Upper lobe of left lung (tissue), 6 donors: ENCODE measurements around the gene HSPB7. TPM values are rescaled to one million over a fixed set of nuclear protein-coding genes. Genes with fewer than 3 reads are reported as not detected.
A peak's percentile ranks its signal among the peaks of the same experiment; 100 is the strongest.

Source experiments
- ATAC-seq, 2 donors: fragments of 200-7000 bp; cut with Tn5 transposase; one replicate each; pipeline ENCODE4 v1.9.1; 2022; ENCODE audit warnings: mild to moderate bottlenecking in 2 of 2, moderate library complexity in 2 of 2; ENCODE audit not compliant: low FRiP score in 2 of 2
- DNase-seq, 2 donors: peaks; one replicate each; pipeline ENCODE4 v3.0.0-alpha.2; 2019 to 2020
- H3K27ac ChIP-seq, 4 donors: fragments of 200-600 bp; sonication (generic); one replicate each; pipeline ENCODE4 v1.5.1; 2016 to 2019
- H3K27me3 ChIP-seq, 4 donors: fragments of 200-600 bp; sonication (generic); one replicate each; pipeline ENCODE4 v1.5.1; 2017 to 2019
- H3K36me3 ChIP-seq, 4 donors: fragments of 200-600 bp; sonication (generic); one replicate each; pipeline ENCODE4 v1.5.1; 2016 to 2019
- H3K4me1 ChIP-seq, 4 donors: fragments of 200-600 bp; sonication (generic); one replicate each; pipeline ENCODE4 v1.5.1; 2018 to 2019
- H3K4me3 ChIP-seq, 4 donors: fragments of 200-600 bp; sonication (generic); one replicate each; pipeline ENCODE4 v1.5.1; 2017 to 2019; ENCODE audit warnings: mild to moderate bottlenecking in 2 of 4, moderate library complexity in 1 of 4
- H3K9me3 ChIP-seq, 4 donors: fragments of 200-600 bp; sonication (generic); one replicate each; pipeline ENCODE4 v1.5.1; 2018 to 2019
- CTCF ChIP-seq, 6 experiments: fragments of 450-650 bp in 4 of 6; fragments of 200-600 bp in 2 of 6; sonication (generic) in 2 of 6; IDR thresholded peaks; one replicate each; pipeline ENCODE4 v1.5.1; 2016 to 2019; ENCODE audit warnings: antibody characterized with exemption in 6 of 6
- EP300 ChIP-seq, 4 donors: sonication (generic); formaldehyde crosslinking; IDR thresholded peaks; one replicate each; pipeline ENCODE4 v1.5.1; 2017; ENCODE audit warnings: antibody characterized with exemption in 4 of 4, control low read depth in 2 of 4
- POLR2A ChIP-seq, 4 donors: fragments of 450-650 bp; IDR thresholded peaks; one replicate each; pipeline ENCODE4 v1.5.1; 2016 to 2017; ENCODE audit warnings: antibody characterized with exemption in 4 of 4, mild to moderate bottlenecking in 2 of 4
- POLR2AphosphoS5 ChIP-seq, 2 donors: sonication (generic); formaldehyde crosslinking; IDR thresholded peaks; one replicate each; pipeline ENCODE4 v1.5.1; 2017; ENCODE audit warnings: antibody characterized with exemption in 2 of 2
- WGBS, 2 donors: methylation state at CpG; one replicate each; pipeline ENCODE4 v1.1.5; 2017 to 2018; 5-methylcytosine and 5-hydroxymethylcytosine counted together
- total RNA-seq, 6 donors: library from RNA; depleted of rRNA in 4 of 6; stranded (reverse); fragments of >200 nt in 4 of 6; gene quantifications; one replicate each; pipeline versions ENCODE4 v1.1.0 to v1.2.1, GENCODE V29; 2016 to 2021
- donor health status: DM: no; HTN: no; CAD: no; lungs with moderate emphysema.
- donor health status: DM: no; HTN: yes; CAD: no; lungs with severe emphysema.

HSPB7 gene
- total RNA-seq, 6 donors from 2014 or later = 1.0 to 9.2 (median 3.0) TPM

DNA sequence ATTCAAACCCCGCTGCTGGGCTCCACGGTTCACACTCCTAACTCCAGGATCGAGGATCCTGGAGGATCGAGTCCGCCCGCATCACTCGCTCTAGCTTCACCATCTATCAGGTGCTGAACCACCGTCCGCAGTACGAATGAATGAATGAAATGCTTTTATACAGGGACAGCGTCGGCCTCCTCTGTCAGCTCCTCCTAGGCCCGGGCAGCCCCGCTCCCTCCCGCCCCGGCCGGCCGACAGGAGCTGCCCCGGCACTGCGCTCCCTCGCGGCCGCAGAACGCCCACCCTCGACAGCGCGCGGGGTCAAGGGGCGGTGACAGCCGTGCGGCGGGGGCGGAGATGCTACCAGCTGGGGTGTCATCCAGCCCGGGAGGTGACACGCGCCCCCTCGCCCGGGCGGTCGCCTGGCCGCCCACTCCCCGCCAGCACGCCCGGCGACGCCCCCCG is 42.5 kb downstream of the HSPB7 start:
- H3K36me3 ChIP-seq = peaks cover 10 to 18% (median 13%) of the 10 kb centered on the region in 4 donors
- WGBS, 2 donors = 0 to 2% methylated on average over 10 to 28 of the region's 47 CpGs
- DNase-seq (peak; percentile 52 to 93), ATAC-seq (peak in 1 of 2 donors; percentile 91)
- peaks cover 18 to 27% (median 22%) of the 10 kb centered on the region in 4 donors for H3K4me1 ChIP-seq
- H3K9me3 ChIP-seq = no peaks in the 10 kb centered on the region
- H3K27me3 ChIP-seq = no peaks in the 10 kb centered on the region
- H3K4me3 ChIP-seq = peak overlapping the region; percentile 92 to 100 (median 95)
- H3K27ac ChIP-seq = peak overlapping the region; percentile 86 to 95 (median 90)
- TF ChIP-seq POLR2A (IDR thresholded peaks at IDR 0.05) (no peak), CTCF (IDR thresholded peaks at IDR 0.05) (peak in 2 of 6 experiments; percentile 11 to 24)

DNA sequence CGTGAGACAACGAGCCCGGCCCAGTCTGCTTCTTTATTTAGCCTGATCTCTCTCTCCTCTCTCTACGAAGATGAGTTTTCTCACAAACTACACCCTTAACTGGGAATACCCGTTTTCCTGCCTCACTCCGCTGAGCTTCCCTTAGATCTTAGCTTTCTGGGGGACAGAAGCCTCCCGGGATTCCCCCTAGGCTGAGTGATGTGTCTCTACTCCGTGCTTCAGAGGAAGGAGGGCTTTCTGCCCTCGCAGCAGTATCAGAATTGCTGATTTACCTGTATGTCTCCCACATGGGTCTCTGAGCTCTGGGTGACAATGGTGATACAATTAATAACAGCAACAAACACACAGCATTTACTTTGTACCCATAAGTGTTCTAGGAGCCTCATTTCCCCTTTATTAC is 43.0 kb downstream of the HSPB7 start:
- ATAC-seq (no peak), DNase-seq (no peak)
- no peak for TF ChIP-seq POLR2A (IDR thresholded peaks at IDR 0.05)
- TF ChIP-seq POLR2AphosphoS5 (IDR thresholded peaks at IDR 0.05) = no peak
- no peak for TF ChIP-seq CTCF (IDR thresholded peaks at IDR 0.05)
- TF ChIP-seq EP300 (IDR thresholded peaks at IDR 0.05) = no peak
- Histone ChIP-seq H3K4me1 (peaks cover 18 to 27% (median 22%) of the 10 kb centered on the region in 4 donors), H3K27ac (peak overlapping the region; percentile 86 to 95 (median 90)), H3K4me3 (peak overlapping the region in 3 of 4 donors; percentile 92 to 100 (median 98)), H3K27me3 (no peaks in the 10 kb centered on the region), H3K36me3 (peaks cover 10 to 22% (median 13%) of the 10 kb centered on the region in 4 donors), H3K9me3 (no peaks in the 10 kb centered on the region)
- 38 to 45% methylated on average over 9 of the region's 9 CpGs for WGBS, 2 donors

- TF ChIP-seq POLR2A (IDR thresholded peaks at IDR 0.05) = no peak
- no peak for TF ChIP-seq EP300 (IDR thresholded peaks at IDR 0.05)
- TF ChIP-seq CTCF (IDR thresholded peaks at IDR 0.05) = no peak
- no peak for TF ChIP-seq POLR2AphosphoS5 (IDR thresholded peaks at IDR 0.05)
- Histone ChIP-seq H3K36me3 (peaks cover 10 to 32% (median 18%) of the 10 kb centered on the region in 4 donors), H3K4me1 (peaks cover 18 to 27% (median 22%) of the 10 kb centered on the region in 4 donors), H3K27ac (no peak overlapping the region), H3K9me3 (no peaks in the 10 kb centered on the region), H3K27me3 (no peaks in the 10 kb centered on the region), H3K4me3 (no peak overlapping the region)
- 95 to 98% methylated on average over 4 of the region's 4 CpGs for WGBS, 2 donors
- DNase-seq (no peak), ATAC-seq (no peak)
Measured at GRCh38 chr1:15973772-15974171, 44.1 kb downstream of the HSPB7 start.

GRCh38 chr1:15972409-15972808 is 45.4 kb downstream of the HSPB7 start:
- Histone ChIP-seq H3K9me3 (no peaks in the 10 kb centered on the region), H3K4me1 (peaks cover 25 to 38% (median 27%) of the 10 kb centered on the region in 4 donors), H3K27me3 (no peaks in the 10 kb centered on the region), H3K36me3 (peaks cover 10 to 40% (median 21%) of the 10 kb centered on the region in 4 donors), H3K4me3 (no peak overlapping the region), H3K27ac (no peak overlapping the region)
- ATAC-seq (no peak), DNase-seq (no peak)
- TF ChIP-seq POLR2A (IDR thresholded peaks at IDR 0.05) (no peak), POLR2AphosphoS5 (IDR thresholded peaks at IDR 0.05) (no peak), EP300 (IDR thresholded peaks at IDR 0.05) (no peak), CTCF (IDR thresholded peaks at IDR 0.05) (no peak)
- 96 to 100% methylated on average over 1 of the region's 1 CpG for WGBS, 2 donors

- Histone ChIP-seq H3K27ac (no peak overlapping the region), H3K36me3 (peaks cover 10 to 40% (median 21%) of the 10 kb centered on the region in 4 donors), H3K9me3 (no peaks in the 10 kb centered on the region), H3K27me3 (no peaks in the 10 kb centered on the region), H3K4me1 (peaks cover 27 to 45% (median 37%) of the 10 kb centered on the region in 4 donors), H3K4me3 (no peak overlapping the region)
- no peak for DNase-seq
- TF ChIP-seq EP300 (IDR thresholded peaks at IDR 0.05) (no peak), CTCF (IDR thresholded peaks at IDR 0.05) (no peak), POLR2A (IDR thresholded peaks at IDR 0.05) (no peak), POLR2AphosphoS5 (IDR thresholded peaks at IDR 0.05) (no peak)
- no peak for ATAC-seq
Measured at GRCh38 chr1:15970911-15971310, 46.9 kb downstream of the HSPB7 start.
